Tibial nerve (tissue), 4 donors: ENCODE measurements around the gene CEP44. TPM values are rescaled to one million over a fixed set of nuclear protein-coding genes. Genes with fewer than 3 reads are reported as not detected.
"Not testable (repeated sequence)": the region's sequence is repeated elsewhere in the genome, so short reads cannot be mapped to it uniquely, and the experiment has no call there.

Experiments
- DNase-seq, 2 donors: peaks; one replicate each; pipeline ENCODE4 v3.0.0-alpha.2; 2019; ENCODE audit warnings: low spot score in 2 of 2
- H3K27ac ChIP-seq, 4 donors: fragments of 200-600 bp; sonication (generic) in 3 of 4; one replicate each; pipeline ENCODE4 v1.5.1; 2017 to 2019; ENCODE audit warnings: mild to moderate bottlenecking in 1 of 4
- H3K27me3 ChIP-seq, 2 donors: fragments of 200-600 bp; sonication (generic) in 1 of 2; one replicate each; pipeline versions ENCODE4 v1.5.1 to v1.6.0; 2017 to 2019
- H3K36me3 ChIP-seq, 3 donors: fragments of 200-600 bp; sonication (generic); one replicate each; pipeline ENCODE4 v1.5.1; 2018 to 2019
- H3K4me1 ChIP-seq, 4 donors: fragments of 200-600 bp; sonication (generic) in 3 of 4; one replicate each; pipeline ENCODE4 v1.5.1; 2017 to 2019
- H3K4me3 ChIP-seq, 4 donors: fragments of 200-600 bp; sonication (generic) in 3 of 4; one replicate each; pipeline ENCODE4 v1.5.1; 2017 to 2019; ENCODE audit warnings: mild to moderate bottlenecking in 1 of 4, moderate library complexity in 1 of 4
- H3K9me3 ChIP-seq, 4 donors: fragments of 200-600 bp; sonication (generic) in 3 of 4; one replicate each; pipeline ENCODE4 v1.5.1; 2017 to 2019
- CTCF ChIP-seq, 5 experiments: fragments of 200-600 bp in 3 of 5; fragments of 450-650 bp in 2 of 5; sonication (generic) in 3 of 5; IDR thresholded peaks; one replicate each; pipeline ENCODE4 v1.5.1; 2016 to 2019; ENCODE audit warnings: antibody characterized with exemption in 5 of 5, mild to moderate bottlenecking in 3 of 5, moderate library complexity in 2 of 5
- EP300 ChIP-seq, 2 donors: sonication (generic); formaldehyde crosslinking; IDR thresholded peaks; one replicate each; pipeline ENCODE4 v1.6.1; 2017; ENCODE audit warnings: antibody characterized with exemption in 2 of 2, mild to moderate bottlenecking in 1 of 2
- POLR2A ChIP-seq, 2 donors: fragments of 450-650 bp; IDR thresholded peaks; one replicate each; pipeline ENCODE4 v1.6.1; 2017; ENCODE audit warnings: antibody characterized with exemption in 2 of 2, mild to moderate bottlenecking in 2 of 2, moderate library complexity in 2 of 2
- WGBS, 2 donors: methylation state at CpG; one replicate each; pipeline ENCODE4 v1.1.5; 2018; 5-methylcytosine and 5-hydroxymethylcytosine counted together
- total RNA-seq, 4 donors: library from RNA; depleted of rRNA; stranded (reverse); fragments of >200 nt; gene quantifications; one replicate each; pipeline ENCODE4 v1.1.0, GENCODE V29; 2016

Gene CEP44
- total RNA-seq, 4 donors from 2014 or later, result 16.7 to 27.4 (median 21.5) TPM

GRCh38 chr4:174357321-174357720, 73.6 kb downstream of the CEP44 start:
- TF ChIP-seq POLR2A (IDR thresholded peaks at IDR 0.05), result no peak
- no peak for TF ChIP-seq EP300 (IDR thresholded peaks at IDR 0.05)
- TF ChIP-seq CTCF (IDR thresholded peaks at IDR 0.05), result no peak
- Histone ChIP-seq H3K4me3 (no peak overlapping the region), H3K9me3 (no peaks in the 10 kb centered on the region), H3K27me3 (no peaks in the 10 kb centered on the region), H3K4me1 (no peaks in the 10 kb centered on the region), H3K27ac (no peak overlapping the region), H3K36me3 (no peaks in the 10 kb centered on the region)
- DNase-seq, result no peak
- WGBS, 2 donors, result 84 to 85% methylated on average over 4 of the region's 4 CpGs

- no peaks in the 10 kb centered on the region for H3K9me3 ChIP-seq
- H3K27me3 ChIP-seq, result no peaks in the 10 kb centered on the region
- H3K4me3 ChIP-seq, result no peak overlapping the region
- no peak for DNase-seq
- TF ChIP-seq EP300 (IDR thresholded peaks at IDR 0.05) (no peak), CTCF (IDR thresholded peaks at IDR 0.05) (no peak), POLR2A (IDR thresholded peaks at IDR 0.05) (no peak)
- no peak overlapping the region for H3K27ac ChIP-seq
- H3K36me3 ChIP-seq, result no peaks in the 10 kb centered on the region
- WGBS, 2 donors, result 82 to 90% methylated on average over 1 of the region's 1 CpG
- H3K4me1 ChIP-seq, result no peaks in the 10 kb centered on the region
Observed at GRCh38 chr4:174358410-174358809, 74.7 kb downstream of the CEP44 start.

GRCh38 chr4:174358829-174359228, 75.1 kb downstream of the CEP44 start:
- Histone ChIP-seq H3K36me3 (no peaks in the 10 kb centered on the region), H3K4me3 (no peak overlapping the region), H3K27me3 (no peaks in the 10 kb centered on the region), H3K4me1 (no peaks in the 10 kb centered on the region), H3K9me3 (no peaks in the 10 kb centered on the region), H3K27ac (no peak overlapping the region)
- TF ChIP-seq POLR2A (IDR thresholded peaks at IDR 0.05) (no peak), CTCF (IDR thresholded peaks at IDR 0.05) (no peak), EP300 (IDR thresholded peaks at IDR 0.05) (no peak)
- WGBS, 2 donors, result 85 to 97% methylated on average over 1 of the region's 1 CpG
- no peak for DNase-seq

- TF ChIP-seq CTCF (IDR thresholded peaks at IDR 0.05) (no peak), POLR2A (IDR thresholded peaks at IDR 0.05) (no peak), EP300 (IDR thresholded peaks at IDR 0.05) (no peak)
Observed at GRCh38 chr4:174362340-174362739, 78.6 kb downstream of the CEP44 start.

GRCh38 chr4:174363782-174364181, 80.1 kb downstream of the CEP44 start:
- not testable (repeated sequence) for H3K4me3 ChIP-seq, H3K27ac ChIP-seq, H3K4me1 ChIP-seq, DNase-seq, H3K27me3 ChIP-seq, H3K9me3 ChIP-seq, H3K36me3 ChIP-seq
- WGBS, 2 donors, result 69 to 76% methylated on average over 1 of the region's 1 CpG

More at GRCh38 chr4:174362340-174362739, 78.6 kb downstream of the CEP44 start:
- Histone ChIP-seq H3K27me3 (no peaks in the 10 kb centered on the region), H3K4me3 (no peak overlapping the region), H3K36me3 (no peaks in the 10 kb centered on the region), H3K9me3 (no peaks in the 10 kb centered on the region), H3K4me1 (no peaks in the 10 kb centered on the region), H3K27ac (no peak overlapping the region)
- WGBS, 2 donors, result 89% methylated on average over 2 of the region's 2 CpGs
- DNase-seq, result no peak

GRCh38 chr4:174365018-174365587, 81.4 kb downstream of the CEP44 start:
- DNase-seq, result no peak
- no peaks in the 10 kb centered on the region for H3K4me1 ChIP-seq
- no peaks in the 10 kb centered on the region for H3K9me3 ChIP-seq
- no peaks in the 10 kb centered on the region for H3K27me3 ChIP-seq
- WGBS, 2 donors, result 11 to 21% methylated on average over 2 of the region's 2 CpGs
- H3K36me3 ChIP-seq, result no peaks in the 10 kb centered on the region
- TF ChIP-seq POLR2A (IDR thresholded peaks at IDR 0.05), result no peak
- no peak for TF ChIP-seq EP300 (IDR thresholded peaks at IDR 0.05)
- peak in 4 of 5 experiments; percentile 37 to 45 (median 44) for TF ChIP-seq CTCF (IDR thresholded peaks at IDR 0.05)
- no peak overlapping the region for H3K27ac ChIP-seq
- no peak overlapping the region for H3K4me3 ChIP-seq
